A673 (cell line): ENCODE results near the gene RELCH.

Experiments used
- CTCF ChIP-seq: fragments of 300-800, 200-600 bp; sonication (generic); conservative IDR thresholded peaks from 2 replicates; pipeline ENCODE4 v1.5.1; 2017; ENCODE audit warnings: low read depth, mild to moderate bottlenecking, antibody characterized with exemption, low read length, moderate library complexity, mixed read lengths
- EZH2 ChIP-seq: fragments of 200-600 bp; sonication (generic); IDR thresholded peaks from 2 replicates; pipeline ENCODE4 v1.6.1; 2017; ENCODE audit warnings: borderline replicate concordance, low read depth, mild to moderate bottlenecking, mixed read lengths, antibody characterized with exemption, low read length; ENCODE audit not compliant: poor library complexity, severe bottlenecking

- TF ChIP-seq EZH2 (no peak), CTCF (no peak)
Observed at GRCh38 chr18:62328586-62329525, 141.8 kb downstream of the RELCH start.
